IMR-90 (cell line): ENCODE data around the gene AUTS2. TPM values are rescaled to one million over a fixed set of nuclear protein-coding genes. Genes with fewer than 3 reads are reported as not detected.

Experiments used
- ATAC-seq: fragments of 200-7000 bp; cut with Tn5 transposase; 2 replicates; pipeline ENCODE4 v1.9.1; 2020; ENCODE audit warnings: low read depth, mild to moderate bottlenecking, moderate library complexity
- BruUV-seq: library from RNA; stranded (reverse); fragments of 400-500 nt; replicated peaks from 2 replicates; lab custom pipeline; 2021; lab: Mats Ljungman, UMichigan
- CTCF ChIA-PET: fragments of 300-600 bp; formaldehyde crosslinking; extraction: SDS; loops from one replicate; lab custom pipeline; 2021; ENCODE audit warnings: antibody characterized with exemption; lab: Yijun Ruan, JAX
- POLR2A ChIA-PET: fragments of 300-600 bp; sonication (Branson Sonifier 250); formaldehyde crosslinking; loops from one replicate; lab custom pipeline; 2022; ENCODE audit warnings: antibody characterized with exemption; ENCODE audit not compliant: unreplicated experiment; lab: Charles Lee
- DNase-seq: peaks from one replicate; pipeline ENCODE4 v3.0.0; 2013
- H2AFZ ChIP-seq: replicated peaks from 2 replicates; pipeline ENCODE3; 2013; ENCODE audit warnings: low read length, mild to moderate bottlenecking; ENCODE audit not compliant: poor library complexity
- H2AK5ac ChIP-seq: 2 replicates; pipeline ENCODE4 v1.6.1; 2013; ENCODE audit warnings: low read depth, low read length, inconsistent platforms
- H2AK9ac ChIP-seq: replicated peaks from 2 replicates; pipeline ENCODE3; 2013; ENCODE audit warnings: mild to moderate bottlenecking, low read depth, low read length, moderate library complexity; ENCODE audit not compliant: poor library complexity
- H2BK120ac ChIP-seq: 2 replicates; pipeline ENCODE4 v1.6.1; 2013; ENCODE audit warnings: low read depth, low read length, inconsistent platforms
- H2BK15ac ChIP-seq: 3 replicates; pipeline ENCODE4 v1.6.1; 2013; ENCODE audit warnings: low read depth, low read length, inconsistent platforms
- H2BK20ac ChIP-seq: 2 replicates; pipeline ENCODE4 v1.6.1; 2013; ENCODE audit warnings: low read depth, mild to moderate bottlenecking, inconsistent platforms, low read length, moderate library complexity
- H2BK5ac ChIP-seq: 2 replicates; pipeline ENCODE4 v1.6.1; 2013; ENCODE audit warnings: mild to moderate bottlenecking, low read depth, low read length, inconsistent platforms; ENCODE audit not compliant: poor library complexity, severe bottlenecking
- H3K14ac ChIP-seq: replicated peaks from 2 replicates; pipeline ENCODE4 v1.6.1; 2013; ENCODE audit warnings: low read depth, low read length, inconsistent platforms
- H3K18ac ChIP-seq: 2 replicates; pipeline ENCODE4 v1.6.1; 2013; ENCODE audit warnings: low read depth, low read length, control low read depth
- H3K23ac ChIP-seq: 2 replicates; pipeline ENCODE4 v1.6.1; 2013; ENCODE audit warnings: low read depth, low read length, inconsistent platforms
- H3K27ac ChIP-seq: 2 replicates; pipeline ENCODE4 v1.5.1; 2013; ENCODE audit warnings: mild to moderate bottlenecking, control low read depth, low read length; ENCODE audit not compliant: insufficient read depth
- H3K27me3 ChIP-seq: 2 replicates; pipeline ENCODE4 v1.6.1; 2013; ENCODE audit warnings: low read length; ENCODE audit not compliant: control insufficient read depth, insufficient read depth
- H3K36me3 ChIP-seq: 2 replicates; pipeline ENCODE4 v1.6.1; 2013; ENCODE audit warnings: low read length, mixed read lengths; ENCODE audit not compliant: control insufficient read depth, insufficient read depth
- H3K4ac ChIP-seq: 2 replicates; pipeline ENCODE4 v1.6.1; 2013; ENCODE audit warnings: low read depth, low read length, inconsistent platforms
- H3K4me1 ChIP-seq: 2 replicates; pipeline ENCODE4 v1.6.1; 2013; ENCODE audit warnings: low read length, mixed read lengths; ENCODE audit not compliant: control insufficient read depth, insufficient read depth
- H3K4me2 ChIP-seq: 2 replicates; pipeline ENCODE4 v1.6.1; 2013; ENCODE audit warnings: low read depth, mild to moderate bottlenecking, control low read depth, low read length, moderate library complexity
- H3K4me3 ChIP-seq: 2 replicates; pipeline ENCODE4 v1.5.1; 2013; ENCODE audit warnings: low read depth, mild to moderate bottlenecking, control low read depth, low read length, moderate library complexity; ENCODE audit not compliant: insufficient read depth
- H3K56ac ChIP-seq: 2 replicates; pipeline ENCODE4 v1.6.1; 2013; ENCODE audit warnings: low read length, inconsistent platforms; ENCODE audit not compliant: insufficient read depth; ENCODE audit errors: extremely low read depth
- H3K79me1 ChIP-seq, 2 experiments: 2 replicates each; pipeline ENCODE4 v1.6.1; 2013; ENCODE audit warnings: low read length in 2 of 2, inconsistent platforms in 1 of 2, low read depth in 1 of 2
- H3K9ac ChIP-seq: 2 replicates; pipeline ENCODE4 v1.6.1; 2013; ENCODE audit warnings: low read depth, low read length, control low read depth
- H3K9me1 ChIP-seq: 2 replicates; pipeline ENCODE4 v1.6.1; 2013; ENCODE audit warnings: low read length, inconsistent platforms; ENCODE audit not compliant: insufficient read depth
- H3K9me3 ChIP-seq: 2 replicates; pipeline ENCODE4 v1.6.1; 2013; ENCODE audit warnings: low read length; ENCODE audit not compliant: control insufficient read depth, insufficient read depth
- H4K20me1 ChIP-seq: 2 replicates; pipeline ENCODE4 v1.6.1; 2013; ENCODE audit warnings: low read length, inconsistent platforms; ENCODE audit not compliant: insufficient read depth
- H4K5ac ChIP-seq: 2 replicates; pipeline ENCODE4 v1.6.1; 2013; ENCODE audit warnings: mild to moderate bottlenecking, low read depth, low read length, control low read depth
- H4K8ac ChIP-seq, 2 experiments: 2 replicates each; pipeline ENCODE4 v1.6.1; 2013; ENCODE audit warnings: low read depth in 2 of 2, low read length in 2 of 2, control low read depth in 1 of 2, inconsistent platforms in 1 of 2
- H4K91ac ChIP-seq: 2 replicates; pipeline ENCODE4 v1.6.1; 2013; ENCODE audit warnings: low read depth, low read length, inconsistent platforms; ENCODE audit not compliant: insufficient read depth
- BHLHE40 ChIP-seq: fragments of 150-350 bp; IDR thresholded peaks from 2 replicates; pipeline ENCODE4 v1.6.1; 2016; ENCODE audit warnings: mild to moderate bottlenecking, low read depth, low read length
- CEBPB ChIP-seq: IDR thresholded peaks from 2 replicates; pipeline ENCODE4 v1.6.1; 2012; ENCODE audit warnings: low read depth, low read length, improper control_type of control experiment
- CHD1 ChIP-seq: IDR thresholded peaks from 2 replicates; pipeline ENCODE4 v1.6.1; 2012; ENCODE audit warnings: low read depth, low read length, improper control_type of control experiment
- FOS ChIP-seq: fragments of 150-350 bp; IDR thresholded peaks from 2 replicates; pipeline ENCODE4 v1.6.1; 2016; ENCODE audit warnings: low read depth, low read length
- MAFK ChIP-seq: IDR thresholded peaks from 2 replicates; pipeline ENCODE4 v1.6.1; 2012; ENCODE audit warnings: low read depth, low read length, improper control_type of control experiment
- MAZ ChIP-seq: IDR thresholded peaks from 2 replicates; pipeline ENCODE4 v1.6.1; 2012; ENCODE audit warnings: low read depth, mild to moderate bottlenecking, low read length, improper control_type of control experiment, moderate library complexity, borderline replicate concordance
- MXI1 ChIP-seq: IDR thresholded peaks from 2 replicates; pipeline ENCODE4 v1.6.1; 2012; ENCODE audit warnings: low read depth, mild to moderate bottlenecking, low read length, moderate library complexity, borderline replicate concordance
- NFE2L2 ChIP-seq: fragments of 150-350 bp; IDR thresholded peaks from 2 replicates; pipeline ENCODE4 v1.6.1; 2016; ENCODE audit warnings: low read depth, mild to moderate bottlenecking, low read length
- POLR2A ChIP-seq: IDR thresholded peaks from 2 replicates; pipeline ENCODE4 v1.6.1; 2012; ENCODE audit warnings: mild to moderate bottlenecking, low read depth, low read length
- RAD21 ChIP-seq: IDR thresholded peaks from 2 replicates; pipeline ENCODE4 v1.6.1; 2012; ENCODE audit warnings: low read length, improper control_type of control experiment
- RCOR1 ChIP-seq: IDR thresholded peaks from 2 replicates; pipeline ENCODE4 v1.6.1; 2012; ENCODE audit warnings: mild to moderate bottlenecking, low read length, improper control_type of control experiment; ENCODE audit not compliant: insufficient replicate concordance
- RFX5 ChIP-seq: IDR thresholded peaks from 2 replicates; pipeline ENCODE4 v1.8.0; 2012; ENCODE audit warnings: low read depth, mild to moderate bottlenecking, low read length, moderate library complexity
- SMC3 ChIP-seq: fragments of 150-350 bp; IDR thresholded peaks from 2 replicates; pipeline ENCODE4 v1.6.1; 2016; ENCODE audit warnings: low read depth, mild to moderate bottlenecking, antibody characterized with exemption, low read length, moderate library complexity
- WGBS, 2 experiments: methylation state at CpG; one replicate each; pipeline versions ENCODE4 v1.1.5 to v1.1.7; 2013; ENCODE audit warnings: missing lambda C conversion rate in 2 of 2; ENCODE audit not compliant: insufficient read length in 1 of 2; ENCODE audit errors: extremely low coverage in 2 of 2; 5-methylcytosine and 5-hydroxymethylcytosine counted together
- dilution Hi-C: fragments of 300-500 bp; cut with HindIII; formaldehyde crosslinking; loops from one replicate; pipeline ENCODE4 v1.14.3; 2018; ENCODE audit warnings: low sequenced_read_pairs; ENCODE audit not compliant: unreplicated experiment
- in situ Hi-C: fragments of 300-500 bp; cut with MboI; formaldehyde crosslinking; loops from 3 replicates; pipeline ENCODE4 v1.14.3; 2019; ENCODE audit warnings: low sequenced_read_pairs, inconsistent platforms, mixed read lengths
- intact Hi-C: fragments of 100-400 bp; cut with micrococcal nuclease; formaldehyde crosslinking; loops from 2 replicates; pipeline ENCODE4 v1.10.0; 2022
- polyA plus RNA-seq, 3 experiments: library from polyadenylated mRNA; depleted of rRNA; stranded (reverse); fragments of >200 nt; gene quantifications; 2 replicates each; pipeline ENCODE4 v1.2.3, GENCODE V29; 2012; ENCODE audit warnings: low replicate concordance in 1 of 3
- total RNA-seq: library from RNA; depleted of rRNA; stranded (reverse); fragments of >200 nt; gene quantifications from 2 replicates; pipeline ENCODE4 v1.2.3, GENCODE V29; 2012
- TF ChIP-seq, protein P1 (sequence below): conservative IDR thresholded peaks from 2 replicates; pipeline ENCODE4 v1.5.1; 2012; ENCODE audit warnings: mild to moderate bottlenecking, low read depth, low read length, improper control_type of control experiment
- TF ChIP-seq, protein P2 (sequence below): fragments of 150-350 bp; IDR thresholded peaks from 2 replicates; pipeline ENCODE4 v1.6.1; 2017; ENCODE audit warnings: mild to moderate bottlenecking, antibody characterized with exemption, low read length, low read depth
- TF ChIP-seq, protein P3 (sequence below): fragments of 150-350 bp; IDR thresholded peaks from 2 replicates; pipeline ENCODE4 v1.6.1; 2016; ENCODE audit warnings: low read depth, mild to moderate bottlenecking, low read length, moderate library complexity, borderline replicate concordance

The AUTS2 gene
- total and polyA plus RNA-seq, 2 of the 4 experiments (the other 2 are of a cell fraction): 0.90 to 3.0 TPM

DNA sequence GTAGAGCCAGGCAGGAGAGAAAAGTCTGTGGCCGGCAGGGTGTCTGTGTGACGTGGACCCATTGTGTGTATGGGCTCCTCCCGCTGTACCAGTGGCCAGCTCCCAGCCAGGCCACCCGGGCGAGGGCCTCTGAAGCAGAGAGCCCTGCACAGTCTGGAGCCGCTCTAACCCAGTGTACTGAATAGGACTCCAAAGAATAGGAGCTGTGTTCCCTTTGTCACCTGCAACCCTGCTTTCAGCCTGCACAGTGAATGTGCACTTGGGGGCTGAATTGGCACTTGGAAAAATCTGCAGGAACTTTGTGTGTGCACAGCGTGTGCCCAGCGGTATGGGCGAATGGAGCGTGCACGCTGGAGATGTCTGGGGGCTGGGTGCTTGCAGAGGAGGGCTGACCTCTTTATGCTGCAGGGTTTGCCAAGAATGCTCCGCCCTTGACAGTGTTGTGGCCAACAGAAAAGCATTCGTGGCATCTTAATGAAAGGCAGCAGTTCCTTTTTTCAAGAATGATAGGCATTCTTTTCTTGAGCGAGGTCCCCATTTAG is 216.2 kb downstream of the AUTS2 start:
- Histone ChIP-seq H2BK5ac (no peak overlapping the region), H2BK15ac (no peak overlapping the region), H2BK120ac (no peak overlapping the region), H3K27ac (no peak overlapping the region), H3K56ac (no peak overlapping the region), H4K20me1 (no peaks in the 10 kb centered on the region), H3K23ac (no peak overlapping the region), H3K27me3 (no peaks in the 10 kb centered on the region), H3K36me3 (no peaks in the 10 kb centered on the region), H2BK20ac (no peak overlapping the region), H3K9me3 (no peaks in the 10 kb centered on the region; the same call in 1 of the 2 replicates), H2AFZ (no peak overlapping the region), H3K4me1 (no peaks in the 10 kb centered on the region), H4K8ac (no peak overlapping the region), H3K9ac (no peak overlapping the region), H3K4ac (no peak overlapping the region), H3K4me3 (no peak overlapping the region), H3K18ac (no peak overlapping the region), H3K9me1 (no peaks in the 10 kb centered on the region), H4K91ac (no peak overlapping the region), H4K5ac (no peak overlapping the region), H3K4me2 (no peak overlapping the region), H3K14ac (no peak overlapping the region), H2AK5ac (no peak overlapping the region), H2AK9ac (no peak overlapping the region), H3K79me1 (no peaks in the 10 kb centered on the region)
- BruUV-seq: no TSS peak
- dilution Hi-C loops (no loop called here), in situ Hi-C loops (no loop called here), intact Hi-C loops (no loop called here)
- WGBS, 2 experiments: 59% methylated on average over 8 of the region's 14 CpGs; no CpG with 5 or more reads in 1 of the 2 experiments
- ChIA-PET CTCF (no interaction called here), POLR2A (no interaction called here)
- TF ChIP-seq POLR2A (no peak), MAZ (no peak), MAFK (no peak), SMC3 (no peak), RCOR1 (no peak), NFE2L2 (no peak), RFX5 (no peak), CHD1 (no peak), FOS (no peak), BHLHE40 (no peak), RAD21 (no peak), CEBPB (no peak), MXI1 (no peak)
- TF ChIP-seq, protein P1, sequence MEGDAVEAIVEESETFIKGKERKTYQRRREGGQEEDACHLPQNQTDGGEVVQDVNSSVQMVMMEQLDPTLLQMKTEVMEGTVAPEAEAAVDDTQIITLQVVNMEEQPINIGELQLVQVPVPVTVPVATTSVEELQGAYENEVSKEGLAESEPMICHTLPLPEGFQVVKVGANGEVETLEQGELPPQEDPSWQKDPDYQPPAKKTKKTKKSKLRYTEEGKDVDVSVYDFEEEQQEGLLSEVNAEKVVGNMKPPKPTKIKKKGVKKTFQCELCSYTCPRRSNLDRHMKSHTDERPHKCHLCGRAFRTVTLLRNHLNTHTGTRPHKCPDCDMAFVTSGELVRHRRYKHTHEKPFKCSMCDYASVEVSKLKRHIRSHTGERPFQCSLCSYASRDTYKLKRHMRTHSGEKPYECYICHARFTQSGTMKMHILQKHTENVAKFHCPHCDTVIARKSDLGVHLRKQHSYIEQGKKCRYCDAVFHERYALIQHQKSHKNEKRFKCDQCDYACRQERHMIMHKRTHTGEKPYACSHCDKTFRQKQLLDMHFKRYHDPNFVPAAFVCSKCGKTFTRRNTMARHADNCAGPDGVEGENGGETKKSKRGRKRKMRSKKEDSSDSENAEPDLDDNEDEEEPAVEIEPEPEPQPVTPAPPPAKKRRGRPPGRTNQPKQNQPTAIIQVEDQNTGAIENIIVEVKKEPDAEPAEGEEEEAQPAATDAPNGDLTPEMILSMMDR: no peak
- TF ChIP-seq, protein P2, sequence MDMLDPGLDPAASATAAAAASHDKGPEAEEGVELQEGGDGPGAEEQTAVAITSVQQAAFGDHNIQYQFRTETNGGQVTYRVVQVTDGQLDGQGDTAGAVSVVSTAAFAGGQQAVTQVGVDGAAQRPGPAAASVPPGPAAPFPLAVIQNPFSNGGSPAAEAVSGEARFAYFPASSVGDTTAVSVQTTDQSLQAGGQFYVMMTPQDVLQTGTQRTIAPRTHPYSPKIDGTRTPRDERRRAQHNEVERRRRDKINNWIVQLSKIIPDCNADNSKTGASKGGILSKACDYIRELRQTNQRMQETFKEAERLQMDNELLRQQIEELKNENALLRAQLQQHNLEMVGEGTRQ: no peak
- TF ChIP-seq, protein P3, sequence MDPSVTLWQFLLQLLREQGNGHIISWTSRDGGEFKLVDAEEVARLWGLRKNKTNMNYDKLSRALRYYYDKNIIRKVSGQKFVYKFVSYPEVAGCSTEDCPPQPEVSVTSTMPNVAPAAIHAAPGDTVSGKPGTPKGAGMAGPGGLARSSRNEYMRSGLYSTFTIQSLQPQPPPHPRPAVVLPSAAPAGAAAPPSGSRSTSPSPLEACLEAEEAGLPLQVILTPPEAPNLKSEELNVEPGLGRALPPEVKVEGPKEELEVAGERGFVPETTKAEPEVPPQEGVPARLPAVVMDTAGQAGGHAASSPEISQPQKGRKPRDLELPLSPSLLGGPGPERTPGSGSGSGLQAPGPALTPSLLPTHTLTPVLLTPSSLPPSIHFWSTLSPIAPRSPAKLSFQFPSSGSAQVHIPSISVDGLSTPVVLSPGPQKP: no peak
- ATAC-seq (no peak), DNase-seq (no peak)
